Superior temporal gyrus (tissue), 1 donor: ENCODE measurements around the gene PLEKHS1.

Experiments used
- DNase-seq: peaks from one replicate; pipeline ENCODE4 v3.0.0-alpha.2; 2016; ENCODE audit errors: extremely low spot score

Gene PLEKHS1

DNA sequence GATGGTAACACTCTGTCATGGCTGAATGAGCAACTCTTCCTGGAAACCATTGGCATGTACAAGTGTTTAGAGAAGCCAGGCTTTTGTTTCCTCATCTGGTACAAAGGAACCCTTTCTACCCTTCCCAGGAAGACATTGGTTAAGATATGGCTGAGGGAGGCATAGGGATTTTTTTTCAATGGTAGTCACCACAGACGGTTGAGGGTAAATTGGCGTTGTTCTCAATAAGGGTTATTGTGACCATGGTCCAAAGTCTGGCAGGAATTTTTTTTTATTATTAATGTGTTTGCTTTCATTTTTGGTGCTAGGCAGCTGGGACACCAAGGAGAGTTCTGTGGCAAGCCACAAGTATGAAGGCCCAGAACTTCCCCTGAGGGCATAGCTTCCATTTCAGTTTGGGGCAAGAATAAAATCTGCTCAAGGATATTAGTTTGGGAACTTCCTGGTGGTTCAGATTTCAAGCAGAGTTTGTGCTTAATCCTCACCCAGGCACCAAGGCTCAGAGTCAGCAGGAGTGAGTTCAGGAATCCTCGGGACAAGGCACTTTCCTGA, at the start of gene PLEKHS1:
TSS of gene PLEKHS1 (plus strand) at position 502 of the 552 bp plus-strand sequence. CDS start 3,596 bp downstream, outside the sequence.
- no peak for DNase-seq

DNA sequence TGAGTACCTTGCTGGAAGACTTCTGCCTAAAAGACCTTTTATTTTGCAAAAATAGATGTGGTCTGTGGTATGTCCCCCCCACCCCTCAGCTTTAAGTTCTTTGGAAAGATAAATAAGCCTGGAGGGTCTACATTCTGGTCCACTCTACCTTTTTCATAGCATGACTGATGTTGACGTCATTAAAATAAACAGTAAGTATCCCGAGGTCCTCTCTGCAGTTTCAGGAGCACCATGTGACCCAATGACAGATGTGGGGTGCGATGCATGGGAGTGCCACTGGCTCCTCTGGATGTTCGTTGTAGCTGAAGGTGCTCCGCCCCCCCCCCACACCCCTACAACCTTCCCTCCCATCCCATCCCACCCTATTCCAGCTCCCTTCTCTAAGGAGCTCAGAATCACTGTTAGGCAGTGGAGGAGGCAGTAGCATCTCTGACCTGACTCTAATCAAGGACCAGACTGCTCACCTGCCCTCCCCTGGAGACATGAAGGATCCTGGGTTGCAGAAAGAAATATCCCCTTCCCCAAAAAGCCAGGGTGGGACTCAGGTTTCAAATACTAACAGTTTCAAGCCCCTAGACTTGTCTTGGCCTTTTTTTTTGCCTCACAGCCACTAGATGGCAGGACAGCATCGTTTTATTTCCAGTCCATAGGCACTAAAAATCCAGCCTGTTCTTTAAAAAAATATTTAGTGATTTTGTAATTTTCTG, 46.7 kb upstream of the PLEKHS1 start:
- DNase-seq: peak; percentile 87

DNA sequence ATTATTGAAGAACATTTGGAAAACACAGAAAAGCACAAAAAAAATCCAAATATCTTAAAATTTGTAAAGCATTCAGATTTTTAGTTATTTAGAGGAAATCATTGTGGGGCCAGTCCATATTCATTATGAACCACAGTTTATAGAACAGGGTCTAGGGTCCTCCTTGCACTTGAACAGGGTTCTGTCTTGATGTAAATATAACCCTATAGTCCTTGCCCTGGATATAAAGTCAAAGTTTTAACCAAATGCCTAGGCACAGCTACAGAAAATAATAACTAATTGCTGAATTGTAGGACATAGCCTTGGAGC, 46.2 kb upstream of the PLEKHS1 start:
- no peak for DNase-seq

DNA sequence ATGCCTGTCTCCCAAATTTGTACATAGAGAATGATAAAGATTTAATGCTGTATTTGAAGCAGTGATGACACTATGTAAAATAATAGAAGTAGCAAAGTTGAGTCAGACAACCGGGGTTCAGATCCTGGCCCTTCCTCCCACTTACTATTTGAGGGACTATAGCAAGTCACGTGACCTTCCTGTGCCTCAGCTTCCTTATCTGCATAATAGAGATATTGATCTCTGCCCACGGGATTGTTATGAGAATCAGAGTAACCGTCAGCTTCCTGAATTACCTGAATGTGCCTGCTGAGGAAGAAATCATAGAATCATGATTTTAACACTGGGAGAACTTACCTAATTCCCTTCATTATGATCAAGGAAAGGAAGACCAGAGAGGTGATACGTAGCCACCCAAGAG, 44.9 kb upstream of the PLEKHS1 start:
- DNase-seq: no peak

DNA sequence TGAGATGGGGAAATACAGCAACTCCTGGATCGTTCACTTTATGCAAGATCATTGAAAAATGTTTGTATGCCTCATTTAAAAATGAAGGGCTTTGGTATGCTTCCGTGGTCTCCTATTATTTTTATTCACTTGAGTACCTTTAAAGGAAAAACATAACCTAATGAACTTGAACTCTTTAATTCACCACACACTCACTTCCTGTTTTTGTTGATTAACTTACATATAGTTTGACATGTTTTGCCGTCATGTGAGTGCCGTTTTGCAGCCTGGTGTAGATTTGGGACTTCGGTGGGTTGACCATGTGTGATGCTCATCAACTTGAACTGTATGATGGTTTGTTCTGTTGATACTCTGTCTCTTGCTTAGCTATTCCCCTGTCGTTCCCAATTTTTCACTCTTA, 42.8 kb upstream of the PLEKHS1 start:
- DNase-seq: no peak

DNA sequence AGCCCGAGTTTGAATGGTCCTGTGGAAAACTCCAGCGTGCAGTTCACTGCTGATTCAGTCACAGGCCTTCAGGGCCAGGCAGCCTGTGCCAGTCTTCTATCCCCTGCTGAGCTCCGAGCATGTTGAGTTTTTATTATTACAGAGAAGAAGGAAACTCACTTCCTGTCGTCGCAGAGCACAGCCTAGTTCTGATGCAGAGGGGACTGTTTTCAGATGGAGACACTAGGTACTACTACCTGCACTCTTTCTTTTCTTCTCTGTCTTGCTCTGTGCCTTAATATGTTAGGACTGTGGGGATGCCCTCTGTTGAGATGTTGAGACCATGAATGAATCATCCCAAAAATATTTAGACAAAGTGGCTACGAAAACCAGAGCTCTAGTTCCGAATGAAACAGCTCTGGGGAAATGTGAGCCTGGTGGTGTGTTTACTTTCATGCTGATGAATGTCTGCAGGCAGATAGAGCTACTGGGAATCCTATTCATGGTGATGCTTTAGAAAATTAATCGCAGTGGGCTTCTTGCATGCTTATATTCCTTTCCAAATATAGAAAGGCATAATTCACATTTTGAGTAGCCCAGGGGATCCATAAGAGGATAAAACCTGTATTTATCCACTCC, 42.2 kb upstream of the PLEKHS1 start:
- DNase-seq: no peak

DNA sequence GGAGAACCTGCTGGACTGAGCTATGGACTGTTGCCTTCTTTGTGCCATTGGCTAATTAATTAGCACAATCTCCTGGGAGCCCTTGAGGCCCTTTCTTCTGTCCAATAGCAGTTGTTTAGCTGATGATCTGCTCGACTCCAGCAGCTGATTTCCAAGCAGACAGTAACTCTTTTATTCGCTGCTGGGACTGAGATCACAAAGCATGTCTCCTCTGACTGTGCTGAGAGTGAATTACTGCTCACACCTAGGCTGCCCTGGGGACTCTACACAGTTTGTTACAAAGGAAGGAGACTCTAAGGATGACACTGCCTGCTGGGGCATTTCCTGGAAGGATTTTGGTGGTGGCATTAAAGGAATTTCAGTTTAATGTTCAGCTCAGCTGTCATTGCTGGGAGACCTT, 40.3 kb upstream of the PLEKHS1 start:
- DNase-seq: peak; percentile 37

DNA sequence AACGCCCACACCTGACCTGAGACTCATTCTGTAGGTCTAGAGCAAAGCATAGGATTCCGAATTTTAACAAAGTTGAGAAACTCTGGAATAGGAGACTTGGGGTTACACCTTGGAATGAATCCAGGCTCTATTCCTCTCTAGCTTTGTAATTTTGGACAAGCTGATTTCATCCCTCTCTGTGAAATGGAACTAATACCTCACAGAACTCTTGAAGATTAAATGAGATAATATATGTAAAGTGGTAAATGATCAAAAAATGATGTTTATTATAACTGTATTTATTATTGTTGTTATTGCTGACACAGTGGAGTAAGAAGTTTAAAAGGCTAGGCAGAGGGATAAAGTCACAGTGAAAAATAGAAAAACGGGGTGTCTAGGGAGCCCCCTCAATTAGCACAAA, 39.5 kb upstream of the PLEKHS1 start:
- no peak for DNase-seq

DNA sequence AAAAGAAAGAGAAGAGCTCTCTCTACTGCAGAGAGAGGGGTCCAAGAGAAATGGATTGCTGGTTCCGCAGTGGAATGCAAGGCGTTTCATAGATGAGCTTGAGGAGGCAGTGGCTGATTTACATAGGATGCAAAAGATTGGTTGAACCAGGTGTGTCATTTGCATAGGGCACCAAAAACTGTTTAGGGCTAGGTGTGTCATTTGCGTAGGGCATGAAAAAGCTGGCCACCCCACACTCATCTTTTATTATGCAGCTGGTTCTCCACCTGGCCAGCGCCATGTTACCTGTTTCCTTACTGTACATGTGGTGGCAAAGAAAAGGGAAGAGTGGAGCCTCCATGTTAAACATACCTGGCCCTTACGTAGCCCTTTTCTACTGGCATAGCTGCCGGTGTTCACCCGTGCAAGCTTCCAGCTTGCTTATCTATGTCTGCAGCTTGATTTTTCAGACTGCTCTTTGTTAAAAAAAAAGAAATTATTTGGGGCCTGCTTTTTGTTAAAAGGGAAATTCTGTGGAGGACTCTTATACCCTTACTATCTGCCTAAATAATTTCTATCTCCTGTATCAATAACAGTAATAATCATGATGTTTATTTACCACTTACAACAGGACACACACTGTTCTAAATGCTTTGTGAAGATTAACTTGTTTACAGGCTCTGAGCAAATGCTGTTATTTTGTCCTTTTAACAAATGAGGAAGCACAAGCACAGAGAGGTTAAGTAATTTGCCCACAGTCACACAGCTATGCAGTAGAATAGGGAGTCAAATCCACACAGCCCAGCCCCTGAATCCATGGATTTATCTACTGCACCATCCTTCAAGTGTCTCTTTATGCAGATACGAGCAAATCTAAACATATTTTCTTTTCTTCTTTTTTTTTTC, 38.5 kb upstream of the PLEKHS1 start:
- DNase-seq: no peak

DNA sequence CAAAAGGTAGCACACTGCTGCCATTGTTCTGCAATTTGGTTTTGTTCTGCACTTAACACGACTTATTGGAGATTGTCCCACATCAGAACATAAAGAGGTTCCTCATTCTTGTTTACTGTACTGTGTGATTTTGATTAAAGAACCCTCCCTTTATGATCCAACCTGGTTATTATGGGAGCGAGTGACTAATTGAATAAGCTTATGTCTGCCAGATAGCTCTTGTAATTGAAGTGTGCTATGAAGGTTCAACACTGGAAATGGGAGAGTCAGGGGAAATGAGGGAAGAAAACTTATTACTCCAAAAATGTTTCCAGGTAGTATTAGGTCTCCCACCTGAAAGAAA, 37.9 kb upstream of the PLEKHS1 start:
- no peak for DNase-seq

DNA sequence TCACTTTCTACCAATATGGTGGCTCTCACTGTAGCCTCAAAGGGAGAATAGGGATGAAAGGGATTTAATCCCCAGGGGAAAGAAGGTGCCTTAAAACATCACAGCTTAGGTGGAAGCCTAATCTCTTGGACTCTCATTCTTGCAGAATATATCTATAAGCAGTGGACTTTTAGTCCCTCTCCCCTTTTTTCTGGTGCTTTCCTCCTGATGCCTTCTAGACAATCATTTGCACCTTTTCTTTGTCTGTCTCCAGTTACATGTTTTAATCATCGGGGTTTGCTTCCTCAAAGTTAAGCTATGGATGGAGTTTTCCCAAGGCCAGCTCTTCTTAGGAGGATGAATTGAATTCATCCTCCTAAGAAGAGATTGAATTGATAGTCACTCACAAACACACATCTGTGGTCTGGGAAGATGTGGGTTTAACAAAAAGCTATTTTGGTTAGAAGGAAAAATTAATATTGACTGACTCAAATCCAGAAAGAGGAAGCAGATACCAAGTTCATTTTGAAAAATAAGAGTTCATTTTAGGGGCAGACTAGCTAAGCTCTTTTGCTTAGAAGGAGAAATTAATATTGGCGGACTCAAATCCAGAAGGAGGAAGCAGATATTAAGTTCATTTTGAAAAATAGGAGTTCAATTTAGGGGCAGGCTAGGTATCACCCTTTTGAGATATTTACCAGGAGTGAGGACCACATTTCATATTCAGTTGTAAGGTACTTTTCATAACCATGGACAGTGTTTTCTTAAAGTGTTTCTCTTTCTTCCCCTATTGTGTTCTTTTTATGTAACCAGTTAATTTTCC, 35.2 kb upstream of the PLEKHS1 start:
- DNase-seq: no peak

DNA sequence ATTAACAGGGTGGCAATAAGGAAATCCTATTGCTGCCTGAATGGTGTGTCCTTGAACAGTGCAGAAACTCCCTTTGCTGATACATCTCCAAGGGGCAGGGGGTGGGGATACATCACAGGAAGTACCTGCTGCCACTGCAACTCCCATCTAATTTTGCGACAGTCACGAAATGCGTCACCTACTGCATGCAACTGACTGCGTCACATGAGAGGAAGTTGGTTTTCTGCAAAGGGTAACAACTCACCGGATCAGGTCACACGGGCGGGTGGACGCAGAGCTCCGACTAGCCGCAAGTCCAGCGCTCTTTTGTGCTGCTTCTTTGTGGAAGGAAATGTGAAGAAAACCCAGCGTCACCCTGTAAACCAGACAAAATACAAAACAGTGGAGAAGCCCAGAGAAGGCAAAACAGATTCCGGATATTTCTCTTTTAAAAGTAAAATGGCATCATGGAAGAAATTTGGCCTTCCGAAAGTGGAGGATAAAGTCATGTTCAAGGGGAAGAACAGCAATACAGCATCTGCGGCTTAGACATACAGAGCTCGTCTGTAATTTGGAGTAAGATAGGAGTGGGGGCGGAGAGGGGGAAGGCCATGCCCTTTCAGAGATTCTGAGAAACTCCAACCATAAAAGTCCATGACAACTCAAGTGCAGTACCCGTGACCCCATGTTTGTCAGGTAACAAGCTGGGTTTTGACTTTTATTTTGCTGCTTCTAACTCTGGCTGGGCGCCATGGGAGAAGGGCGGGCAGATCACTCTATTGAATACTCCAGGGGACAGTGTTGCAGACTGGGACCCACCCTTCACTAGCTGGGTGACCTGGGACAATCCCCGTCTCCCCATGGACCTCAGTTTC, 32.3 kb upstream of the PLEKHS1 start:
- no peak for DNase-seq

DNA sequence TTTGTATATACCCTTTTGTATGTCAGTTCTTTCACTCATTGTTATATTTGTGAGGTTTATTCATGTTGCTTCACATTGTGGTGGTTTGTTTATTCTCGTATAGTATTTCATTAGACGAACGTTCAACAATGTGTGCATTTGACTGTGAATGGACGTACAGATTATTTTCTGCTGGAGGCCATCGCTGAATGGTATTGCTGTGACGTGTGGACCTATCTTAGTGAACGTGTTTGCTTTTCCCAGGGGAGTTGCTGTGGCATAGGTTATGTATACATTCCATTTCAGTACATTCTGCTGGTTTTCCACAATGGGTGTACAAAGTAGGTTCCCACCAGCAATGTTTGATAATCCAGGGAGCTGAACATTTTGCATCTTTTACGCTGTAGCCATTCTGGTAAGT, 31.1 kb upstream of the PLEKHS1 start:
- DNase-seq: no peak

DNA sequence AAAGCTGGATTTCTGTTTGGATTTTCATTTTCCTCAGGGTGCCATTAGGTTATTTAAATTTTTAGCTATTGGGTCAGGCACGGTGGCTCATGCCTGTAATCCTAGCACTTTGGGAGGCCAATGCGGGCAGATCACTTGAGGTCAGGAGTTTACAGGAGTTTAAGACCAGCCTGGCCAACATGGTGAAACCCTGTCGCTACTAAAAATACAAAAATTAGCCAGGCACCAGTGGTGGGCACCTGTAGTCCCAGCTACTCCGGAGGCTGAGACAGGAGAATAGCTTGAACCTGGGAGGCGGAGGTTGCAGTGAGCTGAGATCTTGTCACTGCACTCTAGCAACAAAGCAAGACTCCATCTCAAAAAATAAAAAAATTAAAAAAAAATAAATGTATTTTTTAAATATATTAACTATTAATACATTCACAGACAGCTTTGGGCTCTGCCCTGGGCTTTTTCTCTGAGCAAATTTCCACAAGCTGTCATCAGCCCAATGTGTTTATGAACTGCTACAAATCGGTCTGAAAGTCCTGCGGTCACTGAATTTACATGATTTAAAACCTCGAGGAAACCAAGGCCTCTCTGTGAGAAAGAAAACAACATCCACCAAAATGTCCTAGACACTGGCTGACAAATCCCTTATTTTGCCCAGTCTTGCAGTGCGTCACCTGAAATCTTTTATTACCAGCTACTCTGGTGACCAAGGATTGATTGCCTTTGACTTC, 19.2 kb upstream of the PLEKHS1 start:
- no peak for DNase-seq

DNA sequence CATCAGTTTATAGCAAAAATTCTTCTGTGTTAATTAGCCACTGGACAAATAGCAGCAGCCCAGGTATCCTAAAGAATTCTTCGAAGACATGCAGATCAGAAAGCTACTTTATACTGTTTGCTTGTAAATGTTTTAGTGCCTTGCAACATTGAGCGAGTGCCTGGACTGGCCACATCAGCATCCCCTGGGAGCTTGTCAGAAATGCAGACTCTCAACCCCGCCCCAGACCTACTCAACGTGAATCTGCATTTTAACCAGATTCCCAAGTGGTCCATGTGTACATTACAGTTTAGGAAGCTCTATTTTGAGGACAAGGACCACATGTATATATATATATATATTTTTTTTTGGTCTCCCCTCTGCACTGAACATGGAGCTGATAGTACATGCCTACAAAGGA, 18.5 kb upstream of the PLEKHS1 start:
- DNase-seq: no peak

DNA sequence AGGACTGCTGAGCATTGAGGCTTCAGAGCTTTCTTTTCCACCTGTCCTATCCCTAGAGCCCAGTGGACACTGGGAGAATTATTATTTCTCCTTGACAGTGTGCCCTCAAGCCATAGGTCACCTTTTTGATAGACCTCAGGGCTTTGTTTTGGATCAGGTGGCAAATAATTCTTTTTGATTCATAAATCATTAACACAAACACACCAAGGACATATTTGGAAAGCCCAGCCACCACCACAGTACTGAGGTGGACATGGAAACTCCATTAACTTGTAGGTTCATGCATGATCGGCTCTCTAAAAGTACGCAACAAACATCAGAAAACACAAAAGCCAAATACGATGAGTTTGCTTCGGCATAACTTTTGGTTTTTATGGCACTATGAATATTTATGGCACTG, 17.8 kb upstream of the PLEKHS1 start:
- DNase-seq: no peak

DNA sequence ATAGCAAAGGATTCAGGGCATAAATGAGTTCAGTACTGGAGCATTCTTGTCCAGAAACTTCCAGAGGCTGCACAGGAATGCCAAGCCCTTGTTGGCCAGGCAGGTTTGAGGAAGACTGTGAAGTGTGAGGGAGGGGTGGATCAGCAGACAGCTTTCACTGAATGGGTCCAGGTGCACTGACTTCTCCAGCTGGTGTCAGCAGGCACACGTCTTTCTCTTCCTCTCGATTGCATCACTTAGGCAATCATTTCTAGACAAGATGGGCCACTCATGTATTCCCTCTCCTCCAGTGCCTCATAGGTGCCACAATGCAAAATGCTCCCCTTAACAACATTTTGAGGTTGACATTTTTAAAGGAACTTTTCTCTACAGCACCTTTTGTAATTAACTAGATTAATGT, 15.6 kb upstream of the PLEKHS1 start:
- peak; percentile 25 for DNase-seq

DNA sequence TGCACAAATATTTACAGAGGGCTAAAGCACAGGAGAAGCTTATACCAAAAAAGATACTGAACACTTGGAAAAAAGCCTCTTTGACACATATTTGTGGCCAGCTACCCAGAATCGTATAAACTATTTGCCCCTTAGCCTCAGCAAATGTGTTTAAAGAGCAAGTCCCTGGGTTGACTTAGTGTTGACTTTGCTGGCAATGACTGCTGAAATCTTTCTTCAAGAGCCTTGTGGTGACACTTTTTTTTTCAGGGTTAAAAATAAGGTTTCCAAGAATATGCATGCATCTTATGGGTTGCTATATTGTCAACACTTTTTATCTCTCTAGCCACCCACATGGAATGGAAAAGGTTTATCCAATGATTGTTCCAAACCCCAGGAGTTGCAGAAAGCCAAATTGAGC, 14.9 kb upstream of the PLEKHS1 start:
- peak; percentile 65 for DNase-seq

DNA sequence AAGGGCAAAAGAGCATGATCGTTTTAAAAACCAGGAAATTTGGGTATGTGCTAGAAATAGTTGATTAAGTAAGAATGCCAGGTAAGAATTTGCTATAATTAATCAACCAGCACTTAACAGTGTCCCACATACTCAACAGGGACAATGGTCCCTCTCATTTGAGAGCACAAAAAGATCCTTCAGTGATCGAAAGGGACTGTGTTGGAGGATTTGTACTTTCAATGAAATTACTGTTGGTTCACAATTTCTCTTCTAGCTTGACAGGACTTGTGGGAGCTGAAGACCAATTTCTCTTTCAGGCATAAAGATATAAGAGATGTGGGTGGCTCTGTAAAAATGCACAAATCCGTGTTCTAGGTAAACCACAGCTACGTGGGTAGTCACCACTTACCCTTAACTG, 12.5 kb upstream of the PLEKHS1 start:
- DNase-seq: peak; percentile 56

DNA sequence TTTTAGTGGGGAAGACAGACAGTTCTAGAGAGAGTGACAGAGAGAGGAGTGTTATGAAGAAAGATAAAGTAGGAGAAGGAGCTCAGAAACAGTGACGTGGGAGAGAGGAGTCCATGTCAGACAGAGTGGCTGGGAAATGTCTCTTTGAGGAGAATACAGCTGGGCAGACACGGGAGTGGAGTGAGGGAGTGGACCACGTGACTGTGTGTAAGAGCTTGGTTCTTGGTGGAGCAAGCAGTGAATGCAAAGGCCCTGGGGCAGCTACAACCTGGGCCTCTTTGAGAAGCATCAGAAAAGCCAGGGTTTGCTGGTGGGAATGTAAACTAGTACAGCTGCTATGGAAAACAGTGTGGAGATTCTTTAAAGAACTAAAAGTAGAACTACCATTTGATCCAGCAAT, 11.9 kb upstream of the PLEKHS1 start:
- no peak for DNase-seq
